ENCODE measurements around the gene ARHGAP27.
A peak's percentile ranks its signal among the peaks of the same experiment; 100 is the strongest.
"Not testable (repeated sequence)": the region's sequence is repeated elsewhere in the genome, so short reads cannot be mapped to it uniquely, and the experiment has no call there.

ARHGAP27 gene

GRCh38 chr17:45451131-45451530 lies 18.5 kb upstream of the ARHGAP27 start:
- H3K9me3 Mint-ChIP-seq (ENCODE audit: low read depth), result no peaks in the 10 kb centered on the region
- peaks cover 5% of the 10 kb centered on the region for H3K4me1 Mint-ChIP-seq (ENCODE audit: low read depth)
- no peaks in the 10 kb centered on the region for H3K36me3 Mint-ChIP-seq
- H3K27ac Mint-ChIP-seq, result no peak overlapping the region
- no peak overlapping the region for H3K4me3 Mint-ChIP-seq
- no peaks in the 10 kb centered on the region for H3K27me3 Mint-ChIP-seq

GRCh38 chr17:45449708-45450329 lies 17.1 kb upstream of the ARHGAP27 start:
- H3K27me3 Mint-ChIP-seq; H3K9me3 Mint-ChIP-seq (ENCODE audit: low read depth); H3K4me3 Mint-ChIP-seq; H3K36me3 Mint-ChIP-seq; H3K27ac Mint-ChIP-seq: not testable (repeated sequence)
- H3K4me1 Mint-ChIP-seq (ENCODE audit: low read depth), result peaks cover 11% of the 10 kb centered on the region

GRCh38 chr17:45449260-45449659 lies 16.6 kb upstream of the ARHGAP27 start:
- not testable (repeated sequence) for H3K36me3 Mint-ChIP-seq; H3K27ac Mint-ChIP-seq; H3K4me3 Mint-ChIP-seq; H3K9me3 Mint-ChIP-seq (ENCODE audit: low read depth); H3K27me3 Mint-ChIP-seq
- peaks cover 11% of the 10 kb centered on the region for H3K4me1 Mint-ChIP-seq (ENCODE audit: low read depth)

GRCh38 chr17:45448483-45448882 lies 15.8 kb upstream of the ARHGAP27 start:
- not testable (repeated sequence) for H3K27ac Mint-ChIP-seq; H3K36me3 Mint-ChIP-seq; H3K27me3 Mint-ChIP-seq; H3K4me3 Mint-ChIP-seq; H3K9me3 Mint-ChIP-seq (ENCODE audit: low read depth)
- peaks cover 11% of the 10 kb centered on the region for H3K4me1 Mint-ChIP-seq (ENCODE audit: low read depth)

GRCh38 chr17:45448066-45448465 lies 15.4 kb upstream of the ARHGAP27 start:
- H3K27me3 Mint-ChIP-seq; H3K27ac Mint-ChIP-seq; H3K4me3 Mint-ChIP-seq; H3K9me3 Mint-ChIP-seq (ENCODE audit: low read depth); H3K36me3 Mint-ChIP-seq: not testable (repeated sequence)
- peaks cover 11% of the 10 kb centered on the region for H3K4me1 Mint-ChIP-seq (ENCODE audit: low read depth)

GRCh38 chr17:45447650-45448049 lies 15.0 kb upstream of the ARHGAP27 start:
- not testable (repeated sequence) for H3K27ac Mint-ChIP-seq; H3K27me3 Mint-ChIP-seq; H3K4me3 Mint-ChIP-seq; H3K9me3 Mint-ChIP-seq (ENCODE audit: low read depth); H3K36me3 Mint-ChIP-seq
- H3K4me1 Mint-ChIP-seq (ENCODE audit: low read depth), result peaks cover 11% of the 10 kb centered on the region

GRCh38 chr17:45446872-45447625 lies 14.4 kb upstream of the ARHGAP27 start:
- H3K27ac Mint-ChIP-seq; H3K36me3 Mint-ChIP-seq; H3K4me3 Mint-ChIP-seq; H3K9me3 Mint-ChIP-seq (ENCODE audit: low read depth); H3K27me3 Mint-ChIP-seq: not testable (repeated sequence)
- peaks cover 11% of the 10 kb centered on the region for H3K4me1 Mint-ChIP-seq (ENCODE audit: low read depth)

GRCh38 chr17:45445901-45446743 lies 13.5 kb upstream of the ARHGAP27 start:
- not testable (repeated sequence) for H3K36me3 Mint-ChIP-seq; H3K9me3 Mint-ChIP-seq (ENCODE audit: low read depth); H3K27ac Mint-ChIP-seq; H3K4me3 Mint-ChIP-seq; H3K27me3 Mint-ChIP-seq
- peaks cover 12% of the 10 kb centered on the region for H3K4me1 Mint-ChIP-seq (ENCODE audit: low read depth)

GRCh38 chr17:45444856-45445820 lies 12.5 kb upstream of the ARHGAP27 start:
- H3K4me3 Mint-ChIP-seq; H3K27ac Mint-ChIP-seq; H3K36me3 Mint-ChIP-seq; H3K9me3 Mint-ChIP-seq (ENCODE audit: low read depth); H3K27me3 Mint-ChIP-seq: not testable (repeated sequence)
- peaks cover 18% of the 10 kb centered on the region for H3K4me1 Mint-ChIP-seq (ENCODE audit: low read depth)

GRCh38 chr17:45444301-45444700 lies 11.6 kb upstream of the ARHGAP27 start:
- H3K27me3 Mint-ChIP-seq; H3K9me3 Mint-ChIP-seq (ENCODE audit: low read depth); H3K36me3 Mint-ChIP-seq; H3K27ac Mint-ChIP-seq; H3K4me3 Mint-ChIP-seq: not testable (repeated sequence)
- H3K4me1 Mint-ChIP-seq (ENCODE audit: low read depth), result peaks cover 20% of the 10 kb centered on the region

- H3K4me1 Mint-ChIP-seq (ENCODE audit: low read depth), result peaks cover 20% of the 10 kb centered on the region
- H3K27ac Mint-ChIP-seq; H3K4me3 Mint-ChIP-seq; H3K27me3 Mint-ChIP-seq; H3K36me3 Mint-ChIP-seq; H3K9me3 Mint-ChIP-seq (ENCODE audit: low read depth): not testable (repeated sequence)
Observed at GRCh38 chr17:45443371-45444260, 10.9 kb upstream of the ARHGAP27 start.

GRCh38 chr17:45441526-45442310 lies 9.0 kb upstream of the ARHGAP27 start:
- Mint-ChIP-seq H3K36me3 (no peaks in the 10 kb centered on the region), H3K27ac (peak overlapping the region; percentile 41), H3K4me1 (ENCODE audit: low read depth) (peaks cover 19% of the 10 kb centered on the region), H3K27me3 (no peaks in the 10 kb centered on the region), H3K9me3 (ENCODE audit: low read depth) (no peaks in the 10 kb centered on the region), H3K4me3 (no peak overlapping the region)

- H3K36me3 Mint-ChIP-seq, result not testable (repeated sequence)
Observed at GRCh38 chr17:45440839-45441515, 8.3 kb upstream of the ARHGAP27 start.

More at GRCh38 chr17:45440839-45441515, 8.3 kb upstream of the ARHGAP27 start:
- H3K9me3 Mint-ChIP-seq (ENCODE audit: low read depth); H3K27ac Mint-ChIP-seq; H3K27me3 Mint-ChIP-seq; H3K4me3 Mint-ChIP-seq: not testable (repeated sequence)
- peaks cover 14% of the 10 kb centered on the region for H3K4me1 Mint-ChIP-seq (ENCODE audit: low read depth)

Measured in activated naive CD8-positive, alpha-beta T cell (primary cell).